Fibroblast of upper back skin (primary cell): ENCODE data around the gene MEX3D.
A peak's percentile ranks its signal among the peaks of the same experiment; 100 is the strongest.

ENCODE experiments used
- DNase-seq: peaks from one replicate; pipeline ENCODE4 v3.0.0-alpha.2; 2013

MEX3D gene

DNA sequence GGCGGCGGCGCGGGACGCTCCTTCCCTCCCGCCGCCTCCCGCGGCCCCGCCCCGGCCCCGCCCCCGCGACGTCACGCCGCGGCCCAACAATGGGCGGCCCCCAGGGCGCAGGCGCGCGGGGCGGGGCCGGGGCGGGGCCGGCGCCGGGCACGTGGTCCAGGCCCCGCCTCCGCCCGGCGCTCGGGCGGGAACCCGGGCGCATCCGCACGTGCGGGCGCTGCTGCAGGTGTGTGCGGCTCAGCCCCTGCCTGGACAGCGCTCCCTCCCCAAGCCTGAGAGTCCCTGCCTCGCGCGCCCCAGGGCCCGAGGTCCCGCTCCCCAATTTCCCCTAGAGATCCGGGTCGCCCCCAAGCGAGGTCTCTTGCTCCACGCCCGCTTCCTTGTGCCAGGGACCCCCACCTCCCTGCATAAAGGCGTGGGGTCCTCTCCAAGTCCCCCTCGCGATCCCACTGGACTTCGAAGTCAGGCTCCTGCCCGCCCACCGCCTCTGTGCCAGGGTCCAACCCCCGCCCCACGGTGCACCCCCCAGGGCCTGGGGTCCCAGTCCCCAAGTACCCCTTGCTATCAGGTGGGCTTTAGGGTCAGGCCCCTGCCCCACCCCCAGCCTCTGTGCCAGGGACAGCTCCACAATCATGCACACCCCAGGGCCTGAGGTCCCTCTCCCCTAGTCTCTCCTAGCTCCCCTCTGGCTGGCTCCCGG lies at the start of gene MEX3D:
MEX3D (minus strand) TSS at position 6 of the 700 bp plus-strand sequence. CDS start 267 bp downstream, outside the sequence.
- peak; percentile 73 for DNase-seq

DNA sequence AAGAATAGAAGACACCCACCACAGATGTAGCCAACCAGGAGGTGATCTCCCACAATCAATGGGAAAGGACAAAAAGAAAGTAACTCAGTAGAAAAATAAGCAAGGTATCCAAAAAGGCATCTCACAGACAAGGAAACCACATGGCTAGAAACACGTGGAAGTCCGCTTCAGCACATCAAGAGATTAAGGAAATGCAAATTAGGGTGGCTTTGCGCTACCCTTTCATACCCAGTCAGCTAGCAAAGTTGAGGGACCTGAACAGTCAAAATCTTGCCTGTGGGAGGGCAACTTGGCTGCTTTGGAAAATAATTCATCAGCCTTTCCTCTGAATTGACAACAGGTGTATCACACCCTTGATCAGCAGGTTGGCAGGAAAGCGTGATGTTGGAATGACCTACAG lies 48.8 kb upstream of the MEX3D start:
- DNase-seq, result no peak

DNA sequence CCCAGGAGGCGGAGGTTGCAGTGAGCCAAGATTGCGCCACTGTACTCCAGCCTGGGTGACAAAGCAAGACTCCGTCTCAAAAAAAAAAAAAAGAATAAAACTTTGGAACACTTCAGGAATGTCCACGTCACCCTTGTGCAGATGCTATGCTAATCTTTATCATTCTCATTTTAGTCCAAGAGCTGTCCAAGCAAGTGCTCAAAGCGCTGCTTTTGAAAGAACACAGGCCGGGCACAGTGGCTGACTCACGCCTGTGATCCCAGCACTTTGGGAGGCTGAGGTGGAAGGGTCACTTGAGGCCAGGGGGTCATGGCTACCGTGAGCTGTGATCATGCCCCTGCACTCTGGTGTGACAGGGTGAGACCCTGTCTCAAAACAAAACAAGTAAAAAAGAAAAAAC lies 48.3 kb upstream of the MEX3D start:
- DNase-seq, result no peak

DNA sequence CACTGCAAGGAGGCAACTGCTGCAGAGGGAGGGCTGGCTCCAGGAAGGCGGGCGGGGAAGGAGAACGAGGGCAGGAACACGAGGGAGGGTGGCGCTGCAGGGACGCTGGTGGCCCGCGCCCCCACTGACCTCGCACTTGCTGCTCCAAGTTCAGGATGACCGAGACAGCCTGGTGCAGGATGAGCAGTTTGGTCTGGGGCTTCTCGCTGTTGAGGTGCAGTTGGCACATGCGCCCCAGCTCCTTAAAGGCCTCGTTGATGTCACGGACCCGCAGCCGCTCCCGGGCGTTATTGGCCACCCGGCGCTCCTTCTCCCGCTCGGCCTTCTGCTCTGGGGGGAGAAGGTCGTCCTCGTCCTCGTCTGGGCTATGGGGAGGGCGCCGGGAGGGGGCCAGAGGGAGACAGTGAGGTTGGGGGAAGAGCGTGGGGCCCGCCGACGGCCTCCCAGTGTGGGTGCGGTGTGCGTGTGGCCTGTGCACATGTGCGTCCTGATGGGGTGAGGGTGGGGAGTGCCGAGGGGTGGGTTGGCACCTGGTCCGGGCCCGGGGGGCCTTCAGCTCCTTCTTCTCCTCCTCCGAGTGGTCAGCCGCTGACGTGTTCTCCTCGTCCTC lies 47.1 kb upstream of the MEX3D start:
- no peak for DNase-seq

DNA sequence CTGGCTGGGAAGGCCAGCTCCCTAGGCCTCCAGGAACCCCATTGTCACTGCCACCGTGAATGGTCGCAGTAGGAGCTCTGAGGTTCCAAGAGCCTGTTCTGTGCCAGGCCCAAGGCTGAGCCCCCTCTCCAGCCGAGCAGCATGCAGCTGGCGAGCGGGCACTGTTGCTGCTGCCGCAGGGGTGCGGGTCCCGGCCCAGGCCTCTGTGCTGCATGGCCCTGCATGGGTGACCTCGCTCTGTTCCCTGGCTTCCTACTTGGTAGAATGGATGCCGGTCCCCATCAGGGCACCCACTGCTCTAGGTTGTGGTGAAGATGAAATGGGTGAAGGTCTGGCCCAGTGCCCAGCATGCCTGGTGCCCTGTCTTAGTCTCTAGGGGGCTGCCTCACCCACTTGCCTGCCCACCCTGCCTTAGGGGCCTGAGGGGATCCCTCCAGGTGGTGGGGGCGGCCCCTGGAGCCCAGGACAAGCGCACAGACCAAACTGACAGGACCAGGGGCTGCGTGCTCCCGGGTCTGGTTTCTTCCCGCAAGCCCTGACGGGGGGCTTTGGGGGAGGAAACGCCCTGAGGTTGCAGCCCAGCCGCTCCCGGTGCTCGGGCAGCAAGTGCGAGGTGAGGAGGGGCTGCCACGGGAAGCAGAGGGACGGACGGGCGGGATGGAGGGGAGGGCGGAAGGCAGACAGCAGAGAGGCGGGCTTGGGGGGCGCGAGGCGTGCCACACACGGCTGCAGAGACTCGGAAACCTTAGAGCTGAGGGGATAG lies 45.9 kb upstream of the MEX3D start:
- DNase-seq, result no peak

DNA sequence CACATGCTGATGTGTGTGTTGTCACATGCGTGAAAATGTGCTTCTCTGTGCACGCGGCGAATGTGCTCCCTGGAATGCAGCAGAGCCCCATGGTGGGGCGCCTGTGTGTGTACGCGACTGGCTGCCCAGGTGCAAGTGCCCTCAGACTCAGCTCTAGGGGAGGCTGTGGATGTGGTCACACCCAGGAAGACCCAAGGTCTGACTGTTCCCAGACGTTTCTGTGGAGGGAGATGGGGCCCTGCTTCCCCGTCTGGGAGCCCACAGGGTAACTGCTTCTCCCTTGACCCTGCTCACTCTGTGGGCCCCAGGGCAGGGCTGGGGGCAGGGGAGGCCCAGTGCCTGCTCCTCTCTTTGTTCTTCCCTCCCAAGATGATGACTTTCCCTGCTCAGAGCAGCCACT lies 45.0 kb upstream of the MEX3D start:
- DNase-seq, result no peak

DNA sequence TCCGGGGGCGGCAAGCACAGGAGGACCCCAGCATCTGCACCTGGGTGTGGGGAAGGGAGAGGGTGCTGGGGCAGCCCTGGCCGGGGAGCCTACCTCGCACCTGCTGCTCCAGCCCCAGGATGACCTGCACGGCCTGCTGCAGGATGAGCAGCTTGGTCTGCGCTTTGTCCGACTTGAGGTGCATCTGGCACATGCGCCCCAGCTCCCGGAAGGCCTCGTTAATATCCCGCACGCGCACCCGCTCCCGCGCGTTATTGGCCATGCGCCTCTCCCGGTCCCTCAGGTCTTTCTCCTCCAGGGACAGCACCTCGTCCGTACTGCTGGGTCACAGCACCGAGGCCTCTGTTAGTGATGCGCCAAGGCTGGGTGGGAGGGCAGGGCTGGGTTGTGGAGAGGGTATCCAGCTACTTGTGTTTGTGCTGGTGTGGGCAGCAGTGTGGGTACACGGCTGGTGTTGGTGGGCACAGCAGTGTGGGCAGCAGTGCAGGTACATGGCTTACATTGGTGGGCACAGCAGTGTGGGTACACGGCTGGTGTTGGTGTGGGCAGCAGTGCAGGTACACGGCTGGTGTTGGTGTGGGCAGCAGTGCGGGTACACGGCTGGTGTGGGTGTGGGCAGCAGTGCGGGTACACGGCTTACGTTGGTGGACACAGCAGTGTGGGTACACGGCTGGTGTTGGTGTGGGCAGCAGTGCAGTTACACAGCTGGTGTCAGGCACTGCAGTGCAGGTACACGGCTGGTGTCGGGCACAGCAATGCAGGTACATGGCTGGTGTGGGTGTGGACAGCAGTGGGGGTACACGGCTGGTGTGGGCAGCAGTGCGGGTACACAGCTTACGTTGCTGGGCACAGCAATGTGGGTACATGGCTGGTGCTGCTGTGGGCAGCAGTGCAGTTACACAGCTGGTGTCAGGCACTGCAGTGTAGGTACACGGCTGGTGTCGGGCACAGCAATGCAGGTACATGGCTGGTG lies 44.3 kb upstream of the MEX3D start:
- no peak for DNase-seq

DNA sequence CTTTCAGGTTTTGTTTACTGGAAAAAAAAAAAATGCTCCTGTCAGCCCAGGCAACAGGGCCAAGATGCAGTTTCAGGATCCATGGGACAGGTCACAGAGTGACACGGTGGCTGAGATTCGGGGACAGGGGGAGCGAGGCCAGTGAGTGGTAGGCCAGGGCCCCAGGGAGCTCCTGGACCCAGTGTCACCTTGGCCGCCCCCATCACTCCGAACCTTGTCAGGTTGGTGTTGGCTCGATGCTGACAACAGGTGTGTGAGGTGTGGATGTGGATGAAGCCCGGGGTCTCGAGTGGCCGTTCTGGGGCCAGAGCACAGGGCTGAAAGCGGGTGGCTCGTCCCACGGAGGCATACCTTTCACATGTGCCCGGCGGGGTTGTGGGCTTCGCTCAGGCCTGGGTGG lies 43.2 kb upstream of the MEX3D start:
- DNase-seq, result no peak

DNA sequence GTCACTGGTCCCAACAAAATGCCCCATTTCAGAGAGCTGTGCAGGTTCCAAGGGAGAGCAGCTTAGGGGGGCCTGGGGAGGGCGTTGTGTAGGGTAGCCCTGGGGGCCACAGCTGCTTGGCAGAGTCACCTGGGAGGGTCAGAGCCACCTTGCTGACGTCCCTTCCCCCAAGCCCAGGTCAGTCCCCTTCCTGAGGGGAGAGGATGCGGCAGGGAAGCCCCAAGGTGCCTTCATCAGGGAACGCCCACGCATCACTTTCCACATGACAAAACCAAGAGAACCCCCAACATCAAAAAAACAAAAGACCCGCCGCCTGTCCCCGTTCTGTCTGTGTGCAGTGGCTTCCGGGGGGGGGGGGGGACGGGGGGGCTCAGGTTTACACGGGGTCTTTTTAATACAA lies 42.5 kb upstream of the MEX3D start:
- DNase-seq, result no peak

DNA sequence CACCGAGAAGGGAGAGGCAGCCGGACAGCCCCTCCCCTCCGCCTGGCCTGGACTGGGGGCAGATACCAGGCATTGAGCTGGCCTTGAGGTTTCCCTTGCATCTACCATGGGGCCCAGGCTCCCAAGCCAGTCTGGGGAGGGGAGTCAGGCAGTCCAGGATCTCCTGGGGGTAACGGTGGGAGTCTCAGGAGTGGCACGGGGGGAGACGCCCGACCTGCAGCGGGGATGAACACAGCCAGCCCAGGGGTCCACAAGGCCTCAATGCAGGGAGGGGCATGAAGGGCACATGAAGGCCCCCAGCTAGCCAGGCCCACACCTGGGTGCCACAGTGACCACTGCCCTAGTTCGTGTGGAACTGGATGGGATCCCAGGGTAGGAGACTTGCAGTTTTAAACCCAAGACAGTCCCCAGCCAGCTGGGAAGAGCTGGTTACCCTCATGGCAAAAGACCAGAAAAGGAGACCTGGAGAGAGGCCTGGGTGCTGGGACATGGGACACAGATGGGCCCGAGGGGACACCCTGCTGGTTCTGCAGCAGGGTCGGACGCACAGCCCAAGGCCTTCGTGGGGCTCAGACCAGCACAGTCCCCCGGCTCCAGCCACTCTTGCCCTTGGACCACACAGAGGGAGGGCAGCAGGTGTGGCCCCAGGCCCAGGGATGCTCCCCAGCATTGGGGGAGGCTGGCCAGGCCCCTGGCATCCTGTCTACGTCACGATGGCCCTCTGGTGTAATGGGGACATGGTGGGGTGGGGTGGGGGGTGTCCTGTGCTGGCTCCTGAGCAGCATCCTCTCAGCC lies 41.8 kb upstream of the MEX3D start:
- no peak for DNase-seq

DNA sequence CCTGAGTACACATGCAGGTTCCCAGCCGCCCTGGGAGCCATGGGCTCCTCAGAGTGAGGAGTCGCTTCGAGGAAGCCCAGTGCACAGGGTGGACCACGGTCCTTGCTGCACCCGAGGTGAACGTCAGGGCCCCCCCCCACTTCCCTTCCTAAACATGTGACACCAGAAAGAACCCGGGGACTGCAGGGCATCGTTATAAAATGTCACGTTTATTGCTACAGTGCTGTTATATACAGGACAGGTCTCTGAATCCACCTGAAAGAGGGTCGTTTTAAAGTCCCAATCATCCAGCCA lies 40.9 kb upstream of the MEX3D start:
- DNase-seq, result no peak

DNA sequence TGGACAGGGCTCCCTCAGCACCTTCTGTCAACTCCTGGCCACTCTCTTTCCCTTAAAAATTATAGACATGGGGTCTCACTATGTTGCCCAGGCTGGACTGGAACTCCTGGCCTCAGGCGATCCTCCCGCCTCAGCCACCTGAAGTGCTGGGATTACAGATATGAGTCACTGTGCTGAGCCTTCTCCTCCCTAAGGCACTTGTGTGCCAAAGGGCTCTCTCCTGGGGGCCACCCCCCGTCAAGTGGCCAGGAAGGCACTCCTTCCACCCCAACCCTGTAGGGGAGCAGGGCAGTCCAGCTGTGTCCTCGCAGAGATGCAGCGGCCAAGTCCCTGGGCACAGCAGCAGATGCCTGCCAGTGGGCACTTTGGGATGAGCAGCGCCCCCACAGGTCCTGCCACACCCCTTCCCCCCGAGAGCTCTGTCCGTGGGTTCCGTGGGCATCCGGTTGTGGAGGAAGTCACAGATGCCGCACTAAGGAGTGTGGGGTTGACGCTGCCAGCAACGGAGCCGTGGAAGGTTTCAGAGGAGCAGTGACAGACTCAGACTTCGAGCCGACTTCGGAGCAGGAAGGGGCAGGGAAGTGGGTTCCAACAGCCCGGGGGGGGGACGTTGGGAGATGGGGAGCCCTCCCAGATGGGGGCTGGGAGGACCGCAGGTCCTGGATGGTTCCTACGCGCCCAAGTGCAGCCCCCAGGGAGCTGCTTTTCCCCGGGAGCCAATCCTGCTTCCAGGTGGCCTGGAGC lies 40.4 kb upstream of the MEX3D start:
- DNase-seq, result no peak

DNA sequence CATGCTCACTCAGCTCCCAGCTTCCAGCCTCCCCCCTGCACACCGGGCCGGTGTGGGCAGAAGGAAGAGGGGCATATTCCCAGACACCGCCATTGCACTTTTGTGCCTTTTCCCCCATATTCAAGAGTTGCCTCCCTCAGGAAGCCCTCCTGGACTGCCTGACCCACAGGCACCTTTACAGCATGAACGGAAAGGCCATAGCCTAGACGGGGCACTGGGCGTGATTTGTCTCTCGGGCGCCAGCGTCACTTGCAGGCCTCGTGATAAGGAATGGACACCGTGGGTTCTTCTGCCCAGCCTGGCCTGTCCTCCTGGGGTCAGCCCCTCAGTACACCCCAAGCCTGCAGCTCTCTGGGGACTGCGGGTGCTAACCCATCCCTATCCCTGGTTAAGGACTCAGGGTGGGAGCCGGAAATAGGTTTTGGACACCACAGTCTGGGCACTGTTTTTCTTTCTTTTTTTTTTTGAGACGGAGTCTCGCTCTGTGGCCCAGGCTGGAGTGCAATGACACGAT lies 38.1 kb upstream of the MEX3D start:
- no peak for DNase-seq

DNA sequence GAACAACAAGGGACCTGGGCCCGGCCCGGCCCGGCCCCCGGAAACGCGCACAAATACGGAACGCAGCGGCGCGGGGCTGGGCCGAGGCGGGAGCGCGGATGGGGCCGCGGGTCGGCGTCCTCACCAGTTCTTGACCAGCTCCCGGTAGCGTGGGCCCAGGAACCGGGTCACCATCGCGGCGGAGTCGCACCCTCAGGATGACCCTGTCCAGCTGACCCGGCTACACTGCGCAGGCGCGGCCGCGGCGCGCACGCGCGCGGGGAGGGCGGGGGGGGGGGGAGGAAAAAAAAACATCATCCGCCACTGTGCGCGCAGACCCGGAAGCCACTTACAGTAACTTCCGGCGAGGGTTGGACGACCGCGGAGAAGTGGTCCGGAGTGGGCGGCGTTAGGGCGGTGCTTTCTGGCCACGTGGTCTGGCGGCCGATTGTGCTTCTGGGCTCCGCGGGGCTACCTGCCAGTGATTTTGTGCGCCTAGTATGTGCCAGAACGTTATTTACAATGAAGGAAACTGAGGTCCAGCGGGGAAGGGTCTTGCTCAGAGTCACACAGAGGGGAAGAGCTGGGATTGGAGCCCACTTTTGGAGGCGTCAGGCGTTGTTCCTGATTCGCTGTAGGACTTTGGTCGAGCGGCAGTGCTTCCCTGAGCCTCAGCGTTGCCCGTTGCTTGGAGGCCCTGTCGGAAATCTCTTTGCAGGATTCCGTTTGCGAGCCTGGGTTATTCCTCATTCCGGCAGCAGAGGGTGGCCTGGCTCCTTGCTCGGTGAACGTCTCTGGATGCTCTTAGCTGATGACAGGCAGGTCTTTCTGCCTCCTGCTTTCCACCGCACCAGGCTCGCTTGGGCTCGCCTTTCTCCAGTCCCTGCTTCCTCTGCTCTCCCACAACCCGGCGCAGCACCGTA lies 37.4 kb upstream of the MEX3D start, which contains the start of gene UQCR11:
UQCR11 (minus strand) TSS at position 227 of the 902 bp plus-strand sequence; CDS start at position 174, 53 bp downstream.
- DNase-seq, result peak; percentile 96

DNA sequence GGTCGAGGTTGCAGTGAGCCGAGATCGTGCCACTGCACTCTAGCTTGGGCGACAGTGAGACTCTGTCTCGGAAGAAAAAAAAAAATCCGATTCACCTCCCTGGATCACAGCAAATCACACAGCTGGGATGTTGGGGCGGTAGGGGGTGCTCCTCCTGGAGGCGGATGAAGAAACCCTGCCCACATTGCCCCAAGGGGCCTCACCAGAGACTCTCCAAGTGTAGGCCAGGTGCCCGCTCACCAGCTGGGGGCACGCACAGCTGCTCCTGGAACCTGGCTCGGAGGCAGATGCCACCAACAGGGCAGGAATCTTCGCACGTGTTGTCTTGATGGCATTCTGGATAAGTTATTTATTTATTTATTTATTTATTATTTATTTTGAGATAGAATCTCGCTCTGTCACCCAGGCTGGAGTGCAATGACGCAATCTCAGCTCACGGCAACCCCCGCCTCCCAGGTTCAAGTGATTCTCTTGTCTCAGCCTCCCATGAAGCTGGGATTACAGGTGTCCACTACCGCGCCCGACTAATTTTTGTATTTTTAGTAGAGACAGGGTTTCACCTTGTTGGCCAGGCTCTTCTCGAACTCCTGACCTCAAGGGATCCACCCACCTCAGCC lies 34.1 kb upstream of the MEX3D start:
- no peak for DNase-seq

DNA sequence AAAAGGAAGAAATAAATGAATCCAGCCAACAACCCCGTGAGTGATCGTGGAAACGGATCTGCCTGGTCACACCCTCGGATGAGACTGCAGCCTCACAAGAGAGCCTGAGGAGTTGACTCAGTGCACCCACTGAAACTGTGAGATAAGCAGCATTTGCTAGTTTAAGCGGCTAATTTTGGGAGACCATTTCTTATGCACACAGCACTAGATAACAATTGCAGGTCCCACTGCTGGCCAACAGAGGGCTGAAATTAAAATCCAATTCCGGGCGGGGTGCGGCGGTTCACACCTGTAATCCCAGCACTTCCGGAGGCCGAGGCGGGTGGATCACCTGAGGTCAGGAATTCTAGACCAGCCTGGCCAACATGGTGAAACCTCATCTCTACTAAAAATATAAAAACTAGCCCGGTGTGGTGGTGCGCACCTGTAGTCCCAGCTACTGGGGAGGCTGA lies 33.5 kb upstream of the MEX3D start:
- no peak for DNase-seq

DNA sequence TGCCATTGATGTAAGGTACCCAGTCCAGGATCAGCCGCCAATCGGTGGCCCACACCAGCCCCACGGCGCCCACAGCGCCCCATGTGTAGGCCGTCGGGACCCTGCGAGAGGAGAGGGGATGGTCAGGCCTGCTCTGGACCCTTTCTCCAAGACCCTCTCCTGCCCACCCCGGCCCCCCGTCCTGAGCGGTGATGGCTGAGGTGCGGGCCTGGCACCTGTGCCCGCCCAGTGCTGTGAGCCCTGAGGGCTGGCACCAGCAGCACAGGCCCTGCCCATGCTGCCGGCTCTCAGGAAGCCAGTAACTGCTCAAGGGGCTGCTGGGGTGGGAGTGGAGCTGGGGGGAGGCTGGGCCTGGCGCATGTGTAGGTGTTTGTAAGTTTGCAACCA lies 31.3 kb upstream of the MEX3D start:
- DNase-seq, result no peak

DNA sequence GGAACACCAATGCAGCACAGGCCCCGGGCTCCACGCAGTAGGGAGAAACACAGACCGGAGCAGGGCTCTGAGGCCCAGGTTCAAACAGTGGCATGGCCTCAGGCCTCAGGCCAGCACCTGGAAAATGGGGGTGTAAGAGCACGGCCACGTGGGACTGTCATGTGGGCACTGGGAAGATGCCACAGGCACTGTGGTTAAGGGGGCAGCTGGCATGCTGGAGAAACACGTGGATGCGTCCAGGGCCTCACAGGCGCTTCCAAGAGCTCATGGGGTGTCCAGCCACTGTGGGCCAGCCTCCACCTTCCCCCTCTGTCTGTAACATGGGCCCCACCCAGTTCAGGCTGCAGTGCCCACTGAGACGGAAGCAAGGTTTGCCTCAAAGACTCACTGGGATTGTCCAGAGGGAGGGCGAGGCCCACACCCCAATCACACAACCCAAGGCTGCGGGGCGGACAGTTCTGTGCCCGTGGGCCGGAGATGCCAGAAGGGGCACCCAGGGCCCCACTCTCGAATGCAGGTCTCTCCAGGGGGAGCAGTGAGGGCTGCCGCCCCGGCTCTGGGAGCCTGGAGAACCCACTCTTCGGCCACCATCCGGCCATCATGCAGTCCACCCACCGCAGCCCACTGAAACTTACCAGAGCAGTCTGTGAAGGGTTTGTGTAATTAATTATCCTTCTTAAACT lies 30.8 kb upstream of the MEX3D start:
- DNase-seq, result no peak

DNA sequence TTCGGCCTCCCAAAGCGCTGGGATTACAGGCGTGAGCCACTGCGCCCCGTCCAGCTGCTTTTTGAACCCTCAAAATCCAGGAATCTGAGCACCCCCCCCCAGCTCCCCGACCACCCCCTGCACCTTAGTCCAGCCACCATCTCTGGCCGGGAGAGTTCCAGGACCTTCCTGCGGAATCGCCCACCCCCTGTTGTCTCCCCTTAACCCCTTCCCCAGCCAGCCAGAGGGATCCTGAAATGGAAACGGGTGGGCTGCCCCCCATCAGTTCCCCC lies 25.3 kb upstream of the MEX3D start:
- no peak for DNase-seq
